Measurements from ENCODE around the gene PRUNE2. TPM values are rescaled to one million over a fixed set of nuclear protein-coding genes. Genes with fewer than 3 reads are reported as not detected.
A peak's percentile ranks its signal among the peaks of the same experiment; 100 is the strongest.

The PRUNE2 gene
- total RNA-seq, 1 donor from 2014 or later: 8.7 TPM

DNA sequence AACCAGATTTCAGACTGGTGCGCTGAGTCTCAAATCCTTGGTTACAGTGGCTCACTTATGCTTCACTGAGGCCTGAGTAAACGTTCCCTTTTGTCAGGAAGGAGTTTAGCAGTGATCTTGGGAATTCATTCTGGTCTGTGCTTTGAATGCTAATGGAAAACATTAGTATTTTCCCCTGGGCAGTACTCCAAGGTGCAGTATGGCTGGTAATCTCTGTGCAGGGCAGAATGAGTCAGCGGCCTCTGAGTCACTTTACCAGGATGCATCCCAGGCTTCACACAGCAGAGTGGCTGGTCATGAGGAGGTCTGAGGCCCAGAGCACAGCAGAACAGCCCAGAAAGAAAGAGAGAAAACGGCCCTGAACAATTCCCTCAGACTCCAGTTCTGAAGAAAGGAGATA, 87.6 kb downstream of the PRUNE2 start:
- H3K9ac ChIP-seq (ENCODE audit: low read length): peak overlapping the region; percentile 54
- no peaks in the 10 kb centered on the region for H3K9me3 Mint-ChIP-seq (ENCODE audit: unreplicated experiment)
- FAIRE-seq (peak; percentile 98), DNase-seq (ENCODE audit: low read depth) (peak; percentile 98)
- H2AFZ ChIP-seq (ENCODE audit: low read depth, low read length): no peak overlapping the region
- peaks cover 21% of the 10 kb centered on the region for H3K4me1 Mint-ChIP-seq (ENCODE audit: low read depth, unreplicated experiment)
- H3K4me3 Mint-ChIP-seq (ENCODE audit: unreplicated experiment): no peak overlapping the region
- no peaks in the 10 kb centered on the region for H3K36me3 ChIP-seq (ENCODE audit: insufficient read depth, low read length)
- no peaks in the 10 kb centered on the region for H3K27me3 ChIP-seq (ENCODE audit: insufficient read depth, low read length)
- H3K4me2 ChIP-seq (ENCODE audit: low read length): peak overlapping the region; percentile 58
- H3K4me3 ChIP-seq (ENCODE audit: insufficient read depth, low read depth, low read length): no peak overlapping the region
- H3K27me3 Mint-ChIP-seq (ENCODE audit: low read depth, unreplicated experiment): peaks cover 5% of the 10 kb centered on the region
- peak overlapping the region; percentile 96 for H3K27ac Mint-ChIP-seq (ENCODE audit: unreplicated experiment)
- H4K20me1 ChIP-seq (ENCODE audit: insufficient read depth, low read length): no peaks in the 10 kb centered on the region
- peak overlapping the region; percentile 82 for H3K27ac ChIP-seq (ENCODE audit: low read depth, low read length)
- no peaks in the 10 kb centered on the region for H3K36me3 Mint-ChIP-seq (ENCODE audit: low read depth, unreplicated experiment)
- no peaks in the 10 kb centered on the region for H3K9me3 ChIP-seq (ENCODE audit: insufficient read depth, low read depth, low read length)
- TF ChIP-seq, protein P1, sequence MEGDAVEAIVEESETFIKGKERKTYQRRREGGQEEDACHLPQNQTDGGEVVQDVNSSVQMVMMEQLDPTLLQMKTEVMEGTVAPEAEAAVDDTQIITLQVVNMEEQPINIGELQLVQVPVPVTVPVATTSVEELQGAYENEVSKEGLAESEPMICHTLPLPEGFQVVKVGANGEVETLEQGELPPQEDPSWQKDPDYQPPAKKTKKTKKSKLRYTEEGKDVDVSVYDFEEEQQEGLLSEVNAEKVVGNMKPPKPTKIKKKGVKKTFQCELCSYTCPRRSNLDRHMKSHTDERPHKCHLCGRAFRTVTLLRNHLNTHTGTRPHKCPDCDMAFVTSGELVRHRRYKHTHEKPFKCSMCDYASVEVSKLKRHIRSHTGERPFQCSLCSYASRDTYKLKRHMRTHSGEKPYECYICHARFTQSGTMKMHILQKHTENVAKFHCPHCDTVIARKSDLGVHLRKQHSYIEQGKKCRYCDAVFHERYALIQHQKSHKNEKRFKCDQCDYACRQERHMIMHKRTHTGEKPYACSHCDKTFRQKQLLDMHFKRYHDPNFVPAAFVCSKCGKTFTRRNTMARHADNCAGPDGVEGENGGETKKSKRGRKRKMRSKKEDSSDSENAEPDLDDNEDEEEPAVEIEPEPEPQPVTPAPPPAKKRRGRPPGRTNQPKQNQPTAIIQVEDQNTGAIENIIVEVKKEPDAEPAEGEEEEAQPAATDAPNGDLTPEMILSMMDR (IDR thresholded peaks at IDR 0.05; ENCODE audit: insufficient read depth, low read depth, low read length): no peak
- no peak for TF ChIP-seq EZH2 (IDR thresholded peaks at IDR 0.05; ENCODE audit: insufficient read depth, low read length)
- no peaks in the 10 kb centered on the region for H3K79me2 ChIP-seq (ENCODE audit: insufficient read depth, low read length)
- H3K4me1 ChIP-seq (ENCODE audit: insufficient read depth, low read length): peaks cover 20% of the 10 kb centered on the region

DNA sequence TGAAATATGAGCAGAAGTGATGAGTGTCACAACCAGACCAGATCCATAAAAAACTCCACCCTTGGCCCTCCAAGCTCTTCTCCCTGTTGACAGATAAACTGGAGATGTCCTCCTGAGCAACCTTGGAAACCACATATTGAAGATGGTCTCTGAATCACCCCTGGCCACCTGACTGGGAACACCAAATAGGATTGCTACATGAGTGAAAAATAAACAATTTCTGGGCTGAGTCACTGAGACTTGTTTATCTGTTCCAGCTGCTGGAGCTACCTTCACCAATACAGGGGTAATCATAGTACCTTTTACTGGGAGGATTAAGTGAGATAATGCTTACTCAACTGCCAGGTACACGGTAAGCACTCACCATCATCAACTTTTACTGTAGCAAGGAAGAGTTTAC, 88.4 kb downstream of the PRUNE2 start:
- Mint-ChIP-seq H3K36me3 (ENCODE audit: low read depth, unreplicated experiment) (no peaks in the 10 kb centered on the region), H3K4me1 (ENCODE audit: low read depth, unreplicated experiment) (peaks cover 21% of the 10 kb centered on the region), H3K27me3 (ENCODE audit: low read depth, unreplicated experiment) (peaks cover 7% of the 10 kb centered on the region), H3K4me3 (ENCODE audit: unreplicated experiment) (no peak overlapping the region), H3K27ac (ENCODE audit: unreplicated experiment) (peak overlapping the region; percentile 13), H3K9me3 (ENCODE audit: unreplicated experiment) (no peaks in the 10 kb centered on the region)
- peak; percentile 64 for DNase-seq (ENCODE audit: low read depth)
- Histone ChIP-seq H3K9me3 (ENCODE audit: insufficient read depth, low read depth, low read length) (no peaks in the 10 kb centered on the region), H3K4me3 (ENCODE audit: insufficient read depth, low read depth, low read length) (no peak overlapping the region), H3K9ac (ENCODE audit: low read length) (peak overlapping the region; percentile 53), H3K27ac (ENCODE audit: low read depth, low read length) (peak overlapping the region; percentile 82), H4K20me1 (ENCODE audit: insufficient read depth, low read length) (no peaks in the 10 kb centered on the region), H2AFZ (ENCODE audit: low read depth, low read length) (no peak overlapping the region), H3K4me2 (ENCODE audit: low read length) (peak overlapping the region; percentile 58), H3K36me3 (ENCODE audit: insufficient read depth, low read length) (no peaks in the 10 kb centered on the region), H3K4me1 (ENCODE audit: insufficient read depth, low read length) (peaks cover 20% of the 10 kb centered on the region), H3K27me3 (ENCODE audit: insufficient read depth, low read length) (no peaks in the 10 kb centered on the region), H3K79me2 (ENCODE audit: insufficient read depth, low read length) (no peaks in the 10 kb centered on the region)
- no peak for TF ChIP-seq EZH2 (IDR thresholded peaks at IDR 0.05; ENCODE audit: insufficient read depth, low read length)
- TF ChIP-seq, protein P1 (IDR thresholded peaks at IDR 0.05; ENCODE audit: insufficient read depth, low read depth, low read length): no peak
- no peak for FAIRE-seq

GRCh38 chr9:76812591-76812990, 93.3 kb downstream of the PRUNE2 start:
- H3K36me3 Mint-ChIP-seq (ENCODE audit: low read depth, unreplicated experiment): no peaks in the 10 kb centered on the region

More at GRCh38 chr9:76812591-76812990, 93.3 kb downstream of the PRUNE2 start:
- no peak overlapping the region for H2AFZ ChIP-seq (ENCODE audit: low read depth, low read length)
- peaks cover 13% of the 10 kb centered on the region for H3K4me1 Mint-ChIP-seq (ENCODE audit: low read depth, unreplicated experiment)
- FAIRE-seq: no peak
- no peak overlapping the region for H3K4me3 Mint-ChIP-seq (ENCODE audit: unreplicated experiment)
- no peaks in the 10 kb centered on the region for H4K20me1 ChIP-seq (ENCODE audit: insufficient read depth, low read length)
- TF ChIP-seq EZH2 (IDR thresholded peaks at IDR 0.05; ENCODE audit: insufficient read depth, low read length): no peak
- TF ChIP-seq, protein P1 (IDR thresholded peaks at IDR 0.05; ENCODE audit: insufficient read depth, low read depth, low read length): no peak
- H3K27me3 Mint-ChIP-seq (ENCODE audit: low read depth, unreplicated experiment): peaks cover 15% of the 10 kb centered on the region
- H3K4me2 ChIP-seq (ENCODE audit: low read length): no peak overlapping the region
- no peak overlapping the region for H3K27ac Mint-ChIP-seq (ENCODE audit: unreplicated experiment)
- H3K4me3 ChIP-seq (ENCODE audit: insufficient read depth, low read depth, low read length): no peak overlapping the region
- H3K9me3 Mint-ChIP-seq (ENCODE audit: unreplicated experiment): no peaks in the 10 kb centered on the region
- no peaks in the 10 kb centered on the region for H3K36me3 ChIP-seq (ENCODE audit: insufficient read depth, low read length)
- H3K27ac ChIP-seq (ENCODE audit: low read depth, low read length): no peak overlapping the region
- no peaks in the 10 kb centered on the region for H3K9me3 ChIP-seq (ENCODE audit: insufficient read depth, low read depth, low read length)
- DNase-seq (ENCODE audit: low read depth): no peak
- H3K27me3 ChIP-seq (ENCODE audit: insufficient read depth, low read length): peaks cover 4% of the 10 kb centered on the region
- no peak overlapping the region for H3K9ac ChIP-seq (ENCODE audit: low read length)
- peaks cover 7% of the 10 kb centered on the region for H3K4me1 ChIP-seq (ENCODE audit: insufficient read depth, low read length)
- no peaks in the 10 kb centered on the region for H3K79me2 ChIP-seq (ENCODE audit: insufficient read depth, low read length)
